ENCODE results near the gene PHTF2.

GRCh38 chr7:77995717-77996116 is 197.1 kb downstream of the PHTF2 start:
- no peak for TF ChIP-seq POLR2AphosphoS5 (IDR thresholded peaks at IDR 0.05; ENCODE audit: insufficient read depth, low read depth, low read length)
- no peak for TF ChIP-seq CTCF (IDR thresholded peaks at IDR 0.05; ENCODE audit: extremely low read depth in 1 of 2, insufficient read depth in 1 of 2, low read depth in 1 of 2, low read length in 2 of 2)
- TF ChIP-seq FOS (IDR thresholded peaks at IDR 0.05; ENCODE audit: borderline replicate concordance, insufficient read depth, low read length) = no peak
